Sigmoid colon (tissue), 7 donors: Measurements from ENCODE around the gene ADISSP. TPM values are rescaled to one million over a fixed set of nuclear protein-coding genes. Genes with fewer than 3 reads are reported as not detected.

Experiments used
- DNase-seq: peaks from one replicate; pipeline ENCODE4 v3.0.0-alpha.2; 2019
- H3K27ac ChIP-seq, 4 donors: fragments of 200-600 bp; sonication (generic); one replicate each; pipeline ENCODE4 v1.5.1; 2016 to 2019; ENCODE audit warnings: mild to moderate bottlenecking in 1 of 4
- H3K27me3 ChIP-seq, 3 donors: fragments of 200-600 bp; sonication (generic); one replicate each; pipeline ENCODE4 v1.5.1; 2019; ENCODE audit warnings: mild to moderate bottlenecking in 1 of 3
- H3K36me3 ChIP-seq, 4 donors: fragments of 200-600 bp; sonication (generic); one replicate each; pipeline ENCODE4 v1.5.1; 2016 to 2019
- H3K4me1 ChIP-seq, 4 donors: fragments of 200-600 bp; sonication (generic); one replicate each; pipeline ENCODE4 v1.5.1; 2017 to 2019
- H3K4me3 ChIP-seq, 4 donors: fragments of 200-600 bp; sonication (generic); one replicate each; pipeline ENCODE4 v1.5.1; 2017 to 2019; ENCODE audit warnings: mild to moderate bottlenecking in 2 of 4, moderate library complexity in 1 of 4
- H3K9me3 ChIP-seq, 4 donors: fragments of 200-600 bp in 3 of 4; sonication (generic) in 3 of 4; one replicate each; pipeline versions ENCODE4 v1.5.1 to v1.6.1; 2013 to 2019
- CTCF ChIP-seq, 4 experiments: fragments of 450-650 bp in 3 of 4; fragments of 200-600 bp in 1 of 4; IDR thresholded peaks; one replicate each; pipeline ENCODE4 v1.5.1; 2016 to 2019; ENCODE audit warnings: antibody characterized with exemption in 4 of 4, mild to moderate bottlenecking in 3 of 4, moderate library complexity in 2 of 4
- EP300 ChIP-seq, 4 donors: sonication (generic); formaldehyde crosslinking; IDR thresholded peaks; one replicate each; pipeline ENCODE4 v1.6.1; 2017; ENCODE audit warnings: antibody characterized with exemption in 4 of 4
- POLR2A ChIP-seq, 2 donors: fragments of 450-650 bp; IDR thresholded peaks; one replicate each; pipeline ENCODE4 v1.6.1; 2016; ENCODE audit warnings: antibody characterized with exemption in 2 of 2, mild to moderate bottlenecking in 2 of 2, moderate library complexity in 2 of 2
- POLR2AphosphoS5 ChIP-seq, 4 donors: sonication (generic); formaldehyde crosslinking; IDR thresholded peaks; one replicate each; pipeline ENCODE4 v1.6.1; 2017; ENCODE audit warnings: antibody characterized with exemption in 4 of 4
- WGBS, 2 donors: extraction: QIAGEN DNeasy Blood & Tissue Kit; methylation state at CpG; one replicate each; pipeline ENCODE4 v1.1.7; 2013; 5-methylcytosine and 5-hydroxymethylcytosine counted together
- intact Hi-C: fragments of 100-400 bp; cut with DNase I; formaldehyde crosslinking; loops from one replicate; pipeline ENCODE4 v1.15.1; 2023
- polyA plus RNA-seq, 3 donors: library from polyadenylated mRNA; stranded (reverse); fragments of 200-250 nt; gene quantifications; one replicate each; pipeline ENCODE4 v1.2.3, GENCODE V29; 2013
- total RNA-seq, 4 donors: library from RNA; depleted of rRNA; stranded (reverse); fragments of >200 nt; gene quantifications; one replicate each; pipeline ENCODE4 v1.1.0, GENCODE V29; 2016
- donor health status: healthy with polysubstance abuse.
- donor health status: Bipolar disorder and iron deficiency.
- donor health status: healthy.

The ADISSP gene
- total and polyA plus RNA-seq, 7 donors, result 15.7 to 116 (median 53.2) TPM

- Histone ChIP-seq H3K27me3 (peaks cover 0 to 14% (median 9%) of the 10 kb centered on the region in 3 donors), H3K4me1 (peaks cover 0 to 8% (median 0%) of the 10 kb centered on the region in 4 donors), H3K36me3 (no peaks in the 10 kb centered on the region), H3K9me3 (no peaks in the 10 kb centered on the region), H3K4me3 (no peak overlapping the region), H3K27ac (peak overlapping the region in 1 of 4 donors; percentile 59)
- intact Hi-C loops, result no loop called here
- WGBS, 2 donors, result 94% methylated on average over 15 of the region's 15 CpGs
- DNase-seq, result peak; percentile 63
- TF ChIP-seq POLR2A (IDR thresholded peaks at IDR 0.05), result no peak
- no peak for TF ChIP-seq EP300 (IDR thresholded peaks at IDR 0.05)
- TF ChIP-seq CTCF (IDR thresholded peaks at IDR 0.05), result no peak
- no peak for TF ChIP-seq POLR2AphosphoS5 (IDR thresholded peaks at IDR 0.05)
Observed at GRCh38 chr20:3740615-3741301, 26.8 kb downstream of the ADISSP start.

GRCh38 chr20:3739926-3740451, 27.6 kb downstream of the ADISSP start:
- H3K27ac ChIP-seq, result peak overlapping the region; percentile 27 to 59 (median 36)
- DNase-seq, result no peak

GRCh38 chr20:3739054-3739925, 28.3 kb downstream of the ADISSP start:
- Histone ChIP-seq H3K4me3 (no peak overlapping the region), H3K36me3 (no peaks in the 10 kb centered on the region), H3K9me3 (no peaks in the 10 kb centered on the region), H3K27ac (peak overlapping the region; percentile 27 to 59 (median 36)), H3K27me3 (no peaks in the 10 kb centered on the region), H3K4me1 (no peaks in the 10 kb centered on the region)
- intact Hi-C loops, result no loop called here
- peak; percentile 63 for DNase-seq
- no peak for TF ChIP-seq CTCF (IDR thresholded peaks at IDR 0.05)
- no peak for TF ChIP-seq EP300 (IDR thresholded peaks at IDR 0.05)
- no peak for TF ChIP-seq POLR2AphosphoS5 (IDR thresholded peaks at IDR 0.05)
- TF ChIP-seq POLR2A (IDR thresholded peaks at IDR 0.05), result no peak
- 84 to 90% methylated on average over 19 of the region's 19 CpGs for WGBS, 2 donors

More at GRCh38 chr20:3739926-3740451, 27.6 kb downstream of the ADISSP start:
- Histone ChIP-seq H3K27me3 (peaks cover 0 to 6% (median 2%) of the 10 kb centered on the region in 3 donors), H3K4me1 (peaks cover 0 to 4% (median 0%) of the 10 kb centered on the region in 4 donors), H3K9me3 (no peaks in the 10 kb centered on the region), H3K36me3 (no peaks in the 10 kb centered on the region), H3K4me3 (no peak overlapping the region)
- no peak for TF ChIP-seq EP300 (IDR thresholded peaks at IDR 0.05)
- 76 to 79% methylated on average over 7 of the region's 7 CpGs for WGBS, 2 donors
- intact Hi-C loops, result no loop called here

GRCh38 chr20:3738111-3739053, 29.2 kb downstream of the ADISSP start:
- H3K9me3 ChIP-seq, result no peaks in the 10 kb centered on the region
- no peaks in the 10 kb centered on the region for H3K36me3 ChIP-seq
- H3K4me1 ChIP-seq, result no peaks in the 10 kb centered on the region
- DNase-seq, result no peak
- no peak for TF ChIP-seq CTCF (IDR thresholded peaks at IDR 0.05)
- TF ChIP-seq EP300 (IDR thresholded peaks at IDR 0.05), result no peak
- TF ChIP-seq POLR2AphosphoS5 (IDR thresholded peaks at IDR 0.05), result no peak
- TF ChIP-seq POLR2A (IDR thresholded peaks at IDR 0.05), result no peak
- H3K4me3 ChIP-seq, result no peak overlapping the region
- WGBS, 2 donors, result 66 to 72% methylated on average over 11 of the region's 11 CpGs
- no peak overlapping the region for H3K27ac ChIP-seq
- H3K27me3 ChIP-seq, result peaks cover under 1 to 5% (median 1%) of the 10 kb centered on the region in 3 donors
- intact Hi-C loops, result no loop called here
